Smooth muscle cell (in vitro differentiated cells): ENCODE results near the gene POGZ. TPM values are rescaled to one million over a fixed set of nuclear protein-coding genes. Genes with fewer than 3 reads are reported as not detected.

ENCODE experiments used
- DNase-seq: peaks from one replicate; lab custom pipeline; 2025; ENCODE audit not compliant: unreplicated experiment; lab: John Stamatoyannopoulos, UW
- H2AFZ ChIP-seq: fragments of 200-600 bp; sonication (generic); 2 replicates; pipeline ENCODE4 v1.6.0; 2016; ENCODE audit warnings: antibody characterized with exemption, low read depth, mild to moderate bottlenecking
- H3F3A ChIP-seq: fragments of 200-600 bp; sonication (generic); 2 replicates; pipeline ENCODE4 v1.6.0; 2017; ENCODE audit warnings: antibody characterized with exemption, low read depth
- H3K27ac ChIP-seq: fragments of 200-600 bp; sonication (generic); 2 replicates; pipeline ENCODE4 v1.5.1; 2016; ENCODE audit warnings: low read depth, mild to moderate bottlenecking
- H3K27me3 ChIP-seq: fragments of 200-600 bp; sonication (generic); 2 replicates; pipeline ENCODE4 v1.6.1; 2016; ENCODE audit warnings: low read depth, mild to moderate bottlenecking
- H3K36me3 ChIP-seq: fragments of 200-600 bp; sonication (generic); 2 replicates; pipeline ENCODE4 v1.5.1; 2016; ENCODE audit warnings: low read depth
- H3K4me1 ChIP-seq: fragments of 200-600 bp; sonication (generic); 2 replicates; pipeline ENCODE4 v1.5.1; 2016; ENCODE audit warnings: low read depth
- H3K4me2 ChIP-seq: fragments of 200-600 bp; sonication (generic); 2 replicates; pipeline ENCODE4 v1.6.0; 2016; ENCODE audit warnings: mild to moderate bottlenecking
- H3K4me3 ChIP-seq: fragments of 200-600 bp; sonication (generic); 2 replicates; pipeline ENCODE4 v1.5.1; 2016; ENCODE audit warnings: mild to moderate bottlenecking
- H3K79me2 ChIP-seq: fragments of 200-600 bp; sonication (generic); 2 replicates; pipeline ENCODE4 v1.6.0; 2016; ENCODE audit warnings: low read depth, mild to moderate bottlenecking
- H3K9ac ChIP-seq: fragments of 200-600 bp; sonication (generic); 2 replicates; pipeline ENCODE4 v1.6.0; 2016; ENCODE audit warnings: low read depth
- H3K9me3 ChIP-seq: fragments of 200-600 bp; sonication (generic); replicated peaks from 2 replicates; pipeline ENCODE4 v1.5.1; 2016; ENCODE audit warnings: low read depth
- H4K20me1 ChIP-seq: fragments of 200-600 bp; sonication (generic); 2 replicates; pipeline ENCODE4 v1.6.0; 2016; ENCODE audit warnings: low read depth
- WGBS: methylation state at CpG from one replicate; pipeline ENCODE4 v1.1.7; 2016; ENCODE audit warnings: low lambda C conversion rate; 5-methylcytosine and 5-hydroxymethylcytosine counted together
- polyA plus RNA-seq: library from polyadenylated mRNA; unstranded; fragments of >200 nt; fragmentation: Nextera tagmentation; extraction: Ambion mirVana; gene quantifications from 2 replicates; pipeline ENCODE4 v1.2.1, GENCODE V29; 2016
- total RNA-seq: library from RNA; depleted of rRNA; stranded (reverse); fragments of >200 nt; gene quantifications from 2 replicates; pipeline ENCODE4 v1.2.3, GENCODE V29; 2014
- TF ChIP-seq, protein P1 (sequence below): fragments of 200-600 bp; sonication (generic); IDR thresholded peaks from 2 replicates; pipeline ENCODE4 v1.5.1; 2017; ENCODE audit warnings: borderline replicate concordance, mild to moderate bottlenecking, antibody characterized with exemption; ENCODE audit not compliant: insufficient read depth, poor library complexity, severe bottlenecking

The POGZ gene
- total and polyA plus RNA-seq, 2 experiments from 2014 or later = 20.5 to 40.9 TPM

DNA sequence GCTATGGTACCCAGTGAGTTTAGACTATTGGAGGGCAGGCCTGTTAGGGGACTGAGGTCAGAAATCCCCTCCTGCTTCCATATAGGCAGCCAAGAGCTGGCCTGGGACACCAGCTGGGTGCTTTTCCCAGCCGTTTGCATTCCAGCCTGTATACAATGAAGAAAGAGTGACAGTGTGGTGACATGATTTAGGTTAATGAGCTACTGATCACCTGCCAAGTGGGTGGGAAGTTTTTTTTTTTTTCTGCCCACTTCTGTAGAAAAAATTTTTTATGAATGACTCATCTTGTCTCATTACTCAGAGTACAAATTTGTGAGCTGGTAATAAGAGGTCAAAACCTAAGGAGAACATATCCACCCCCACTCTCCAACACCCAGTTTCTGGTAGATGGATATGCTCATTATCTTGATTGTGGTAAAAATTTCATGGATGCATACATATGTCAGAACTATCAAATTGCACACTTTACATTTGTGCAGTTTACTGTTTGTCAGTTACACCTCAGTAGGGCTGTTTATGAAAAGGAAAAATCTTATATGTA lies 35.5 kb upstream of the POGZ start:
- DNase-seq = no peak
- Histone ChIP-seq H4K20me1 (no peaks in the 10 kb centered on the region), H3K36me3 (no peaks in the 10 kb centered on the region), H3K4me3 (no peak overlapping the region), H3K4me1 (peaks cover 8% of the 10 kb centered on the region), H3F3A (peaks cover 8% of the 10 kb centered on the region), H2AFZ (no peak overlapping the region), H3K9me3 (no peaks in the 10 kb centered on the region), H3K27me3 (no peaks in the 10 kb centered on the region), H3K9ac (no peak overlapping the region), H3K27ac (no peak overlapping the region), H3K4me2 (peak overlapping the region; percentile 29), H3K79me2 (no peaks in the 10 kb centered on the region)
- TF ChIP-seq, protein P1, sequence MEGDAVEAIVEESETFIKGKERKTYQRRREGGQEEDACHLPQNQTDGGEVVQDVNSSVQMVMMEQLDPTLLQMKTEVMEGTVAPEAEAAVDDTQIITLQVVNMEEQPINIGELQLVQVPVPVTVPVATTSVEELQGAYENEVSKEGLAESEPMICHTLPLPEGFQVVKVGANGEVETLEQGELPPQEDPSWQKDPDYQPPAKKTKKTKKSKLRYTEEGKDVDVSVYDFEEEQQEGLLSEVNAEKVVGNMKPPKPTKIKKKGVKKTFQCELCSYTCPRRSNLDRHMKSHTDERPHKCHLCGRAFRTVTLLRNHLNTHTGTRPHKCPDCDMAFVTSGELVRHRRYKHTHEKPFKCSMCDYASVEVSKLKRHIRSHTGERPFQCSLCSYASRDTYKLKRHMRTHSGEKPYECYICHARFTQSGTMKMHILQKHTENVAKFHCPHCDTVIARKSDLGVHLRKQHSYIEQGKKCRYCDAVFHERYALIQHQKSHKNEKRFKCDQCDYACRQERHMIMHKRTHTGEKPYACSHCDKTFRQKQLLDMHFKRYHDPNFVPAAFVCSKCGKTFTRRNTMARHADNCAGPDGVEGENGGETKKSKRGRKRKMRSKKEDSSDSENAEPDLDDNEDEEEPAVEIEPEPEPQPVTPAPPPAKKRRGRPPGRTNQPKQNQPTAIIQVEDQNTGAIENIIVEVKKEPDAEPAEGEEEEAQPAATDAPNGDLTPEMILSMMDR = no peak
- WGBS = 6% methylated on average over 1 of the region's 1 CpG

DNA sequence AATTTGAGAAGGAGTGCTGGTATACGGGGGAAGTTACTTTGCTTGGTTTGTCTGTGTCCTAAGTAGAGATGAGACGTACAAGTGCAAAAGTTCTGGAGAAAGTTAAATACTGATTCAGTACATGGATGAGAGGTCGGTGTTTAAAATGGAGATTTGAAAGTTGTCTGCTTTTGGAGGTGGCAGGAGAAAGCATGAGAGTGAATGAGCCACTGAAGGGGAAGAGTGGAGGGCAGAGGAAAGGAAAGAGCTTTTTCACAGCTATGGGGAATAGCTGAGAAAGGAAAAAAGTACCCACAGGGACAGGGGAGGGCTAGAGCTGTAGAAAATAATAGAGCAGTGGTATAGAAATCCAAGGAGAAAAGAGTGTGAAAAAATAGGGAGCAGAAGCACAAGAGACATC lies 33.7 kb upstream of the POGZ start:
- TF ChIP-seq, protein P1 = no peak
- no peaks in the 10 kb centered on the region for H3K36me3 ChIP-seq
- WGBS = 87% methylated on average over 3 of the region's 3 CpGs

DNA sequence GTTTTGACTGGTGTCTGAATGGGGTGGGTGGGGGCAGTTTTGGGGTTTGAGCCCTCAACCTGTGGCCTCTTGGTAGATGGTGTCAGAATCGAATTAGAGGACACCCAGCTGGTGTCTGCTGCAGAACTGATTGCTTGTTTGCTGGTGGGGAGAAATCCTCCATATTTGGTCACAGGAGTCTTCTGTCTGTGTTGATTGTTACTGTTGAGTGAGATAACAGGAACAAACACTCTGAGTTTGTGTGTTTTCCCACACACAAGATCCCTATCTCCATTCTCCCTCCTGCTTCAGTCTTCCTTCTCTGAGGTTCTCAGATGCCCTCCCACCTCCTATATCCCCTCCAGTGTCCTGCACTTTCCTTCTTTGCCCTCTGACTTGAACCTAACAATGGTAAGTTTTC lies 32.8 kb upstream of the POGZ start:
- peaks cover 8% of the 10 kb centered on the region for H3K4me1 ChIP-seq
- no peaks in the 10 kb centered on the region for H3K27me3 ChIP-seq
- H4K20me1 ChIP-seq = no peaks in the 10 kb centered on the region
- H3K9ac ChIP-seq = no peak overlapping the region
- no peaks in the 10 kb centered on the region for H3K79me2 ChIP-seq
- TF ChIP-seq, protein P1 = no peak
- no peak overlapping the region for H3K27ac ChIP-seq
- no peaks in the 10 kb centered on the region for H3K9me3 ChIP-seq
- 75% methylated on average over 1 of the region's 1 CpG for WGBS
- no peaks in the 10 kb centered on the region for H3K36me3 ChIP-seq
- DNase-seq = no peak
- no peak overlapping the region for H2AFZ ChIP-seq
- no peak overlapping the region for H3K4me3 ChIP-seq
- H3F3A ChIP-seq = peaks cover 8% of the 10 kb centered on the region
- H3K4me2 ChIP-seq = no peak overlapping the region

More for the DNA sequence above, 33.7 kb upstream of the POGZ start:
- Histone ChIP-seq H2AFZ (no peak overlapping the region), H3K79me2 (no peaks in the 10 kb centered on the region), H3K9ac (no peak overlapping the region), H3K9me3 (no peaks in the 10 kb centered on the region), H4K20me1 (no peaks in the 10 kb centered on the region), H3K27me3 (no peaks in the 10 kb centered on the region), H3F3A (peaks cover 8% of the 10 kb centered on the region), H3K4me2 (no peak overlapping the region), H3K4me1 (peaks cover 8% of the 10 kb centered on the region), H3K27ac (no peak overlapping the region), H3K4me3 (no peak overlapping the region)
- DNase-seq = no peak

DNA sequence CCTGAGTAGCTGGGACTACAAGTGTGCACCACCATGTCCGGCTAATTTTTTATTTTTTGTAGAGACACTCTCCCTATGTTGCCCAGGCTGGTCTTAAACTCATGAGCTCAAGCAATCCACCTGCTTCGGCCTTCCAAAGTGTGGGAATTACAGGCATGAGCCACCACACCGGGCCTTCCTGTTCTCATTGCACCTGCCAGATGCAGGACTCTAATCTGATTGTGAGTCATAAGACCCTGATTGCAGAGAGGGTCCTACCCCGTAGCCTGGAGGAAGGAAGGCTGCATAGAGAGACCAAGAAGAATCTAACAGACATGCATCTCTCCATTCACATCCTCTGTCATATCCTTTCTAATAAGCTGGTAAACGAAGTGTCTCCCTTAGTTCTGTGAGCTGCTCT lies 32.3 kb upstream of the POGZ start:
- Histone ChIP-seq H3K79me2 (no peaks in the 10 kb centered on the region), H3K27me3 (no peaks in the 10 kb centered on the region)

More for the DNA sequence above, 32.3 kb upstream of the POGZ start:
- H3K9ac ChIP-seq = no peak overlapping the region
- peaks cover 8% of the 10 kb centered on the region for H3K4me1 ChIP-seq
- peaks cover 8% of the 10 kb centered on the region for H3F3A ChIP-seq
- no peak overlapping the region for H3K4me3 ChIP-seq
- H3K4me2 ChIP-seq = no peak overlapping the region
- no peak overlapping the region for H2AFZ ChIP-seq
- no peak for DNase-seq
- H3K27ac ChIP-seq = no peak overlapping the region
- no peaks in the 10 kb centered on the region for H4K20me1 ChIP-seq
- 69% methylated on average over 5 of the region's 5 CpGs for WGBS
- TF ChIP-seq, protein P1 = no peak
- no peaks in the 10 kb centered on the region for H3K36me3 ChIP-seq
- H3K9me3 ChIP-seq = no peaks in the 10 kb centered on the region
